Endothelial cell of umbilical vein (primary cell): ENCODE data around the gene MGAT5. TPM values are rescaled to one million over a fixed set of nuclear protein-coding genes. Genes with fewer than 3 reads are reported as not detected.

Source experiments
- BruUV-seq: library from RNA; stranded (reverse); fragments of 400-500 nt; replicated peaks from 2 replicates; lab custom pipeline; 2021; lab: Mats Ljungman, UMichigan
- CTCF ChIA-PET: fragments of 300-600, 350-600 bp; sonication (Branson Sonifier 250); formaldehyde crosslinking; loops from one replicate; lab custom pipeline; 2021; ENCODE audit warnings: antibody characterized with exemption, inconsistent platforms; lab: Charles Lee
- POLR2A ChIA-PET: fragments of 300-600, 350-600 bp; sonication (Branson Sonifier 250); formaldehyde crosslinking; loops from one replicate; lab custom pipeline; 2021; ENCODE audit warnings: antibody characterized with exemption, inconsistent platforms; lab: Charles Lee
- DNase-seq: peaks from one replicate; pipeline ENCODE4 v3.0.0-alpha.2; 2011; ENCODE audit warnings: low read depth, low spot score
- FAIRE-seq: peaks from 2 replicates; lab custom pipeline; 2011; peaks lifted over from hg19 to GRCh38; lab: Jason Lieb, UNC
- H2AFZ ChIP-seq: 2 replicates; pipeline ENCODE4 v1.6.0; 2012; ENCODE audit warnings: low read depth, low read length, control low read depth, inconsistent platforms
- H3K27ac ChIP-seq: 2 replicates; pipeline ENCODE4 v1.5.1; 2011; ENCODE audit warnings: low read depth, mild to moderate bottlenecking, control low read depth, low read length, moderate library complexity; ENCODE audit not compliant: insufficient read depth
- H3K27me3 ChIP-seq, 2 experiments: 2 replicates each; pipeline versions ENCODE4 v1.6.0 to v1.6.1; 2011; ENCODE audit warnings: low read length in 2 of 2, mixed read lengths in 1 of 2; ENCODE audit not compliant: control insufficient read depth in 2 of 2, insufficient read depth in 2 of 2
- H3K36me3 ChIP-seq, 2 experiments: 2 replicates in 1 of 2; 3 replicates in 1 of 2; pipeline ENCODE4 v1.5.1; 2011; ENCODE audit warnings: low read length in 2 of 2, mild to moderate bottlenecking in 1 of 2, moderate library complexity in 1 of 2; ENCODE audit not compliant: control insufficient read depth in 2 of 2, insufficient read depth in 2 of 2; ENCODE audit errors: extremely low read depth in 1 of 2
- H3K4me1 ChIP-seq: 3 replicates; pipeline ENCODE4 v1.5.1; 2011; ENCODE audit warnings: mild to moderate bottlenecking, low read length; ENCODE audit not compliant: control insufficient read depth, insufficient read depth; ENCODE audit errors: extremely low read depth
- H3K4me2 ChIP-seq: 2 replicates; pipeline ENCODE4 v1.6.1; 2011; ENCODE audit warnings: low read length, control low read depth, mixed read lengths; ENCODE audit not compliant: insufficient read depth
- H3K4me3 ChIP-seq, 3 experiments: fragments of 200-600 bp in 1 of 3; sonication (generic), shearing (Covaris generic) in 1 of 3; replicated peaks in 1 of 3; 2 replicates each; pipeline ENCODE4 v1.5.1; 2011 to 2016; ENCODE audit warnings: control low read depth in 3 of 3, low read length in 3 of 3, mild to moderate bottlenecking in 2 of 3, inconsistent platforms in 1 of 3, low read depth in 1 of 3, moderate library complexity in 1 of 3; ENCODE audit not compliant: insufficient read depth in 1 of 3
- H3K79me2 ChIP-seq: 2 replicates; pipeline ENCODE4 v1.6.0; 2012; ENCODE audit warnings: low read length, inconsistent platforms; ENCODE audit not compliant: control insufficient read depth, insufficient read depth
- H3K9ac ChIP-seq: replicated peaks from 2 replicates; pipeline ENCODE3; 2011; ENCODE audit warnings: low read length, control low read depth; ENCODE audit not compliant: insufficient read depth; ENCODE audit errors: extremely low read depth
- H3K9me1 ChIP-seq: replicated peaks from 3 replicates; pipeline ENCODE4 v1.6.0; 2011; ENCODE audit warnings: mild to moderate bottlenecking, low read length; ENCODE audit not compliant: control insufficient read depth, insufficient read depth; ENCODE audit errors: extremely low read depth
- H3K9me3 ChIP-seq: replicated peaks from 2 replicates; pipeline ENCODE4 v1.5.1; 2012; ENCODE audit warnings: low read length, inconsistent platforms; ENCODE audit not compliant: control insufficient read depth, insufficient read depth
- H4K20me1 ChIP-seq: replicated peaks from 2 replicates; pipeline ENCODE3; 2011; ENCODE audit warnings: mild to moderate bottlenecking, low read length; ENCODE audit not compliant: control insufficient read depth, insufficient read depth; ENCODE audit errors: extremely low read depth
- EZH2 ChIP-seq: IDR thresholded peaks from 2 replicates; pipeline ENCODE4 v1.6.1; 2012; ENCODE audit warnings: borderline replicate concordance, low read depth, mild to moderate bottlenecking, moderate library complexity, low read length, inconsistent platforms; ENCODE audit not compliant: severe bottlenecking
- FOS ChIP-seq: IDR thresholded peaks from 2 replicates; pipeline ENCODE4 v1.6.1; 2011; ENCODE audit warnings: mild to moderate bottlenecking, low read length, moderate library complexity, borderline replicate concordance; ENCODE audit not compliant: insufficient read depth
- GATA2 ChIP-seq: IDR thresholded peaks from 2 replicates; pipeline ENCODE4 v1.7.0; 2011; ENCODE audit warnings: low read depth, mild to moderate bottlenecking, moderate library complexity, mixed read lengths, low read length; ENCODE audit not compliant: insufficient read length, insufficient read depth
- JUN ChIP-seq: IDR thresholded peaks from 2 replicates; pipeline ENCODE4 v1.6.1; 2011; ENCODE audit warnings: borderline replicate concordance, low read depth; ENCODE audit not compliant: insufficient read length, insufficient read depth
- MYC ChIP-seq: IDR thresholded peaks from one replicate; pipeline ENCODE4 v1.6.1; 2011; ENCODE audit warnings: mild to moderate bottlenecking, low read depth, low read length
- POLR2A ChIP-seq: IDR thresholded peaks from 2 replicates; pipeline ENCODE4 v1.6.1; 2012; ENCODE audit warnings: low read depth, mild to moderate bottlenecking, control low read depth, low read length
- dilution Hi-C: fragments of 300-500 bp; cut with MboI; formaldehyde crosslinking; loops from one replicate; pipeline ENCODE4 v1.15.0; 2019; ENCODE audit warnings: low sequenced_read_pairs; ENCODE audit not compliant: extremely low pct_ligation_motif_present
- intact Hi-C: fragments of 100-400 bp; cut with micrococcal nuclease; formaldehyde crosslinking; loops from one replicate; pipeline ENCODE4 v1.10.0; 2022
- polyA plus RNA-seq, 4 experiments: library from polyadenylated mRNA; depleted of rRNA in 3 of 4; stranded (reverse) in 3 of 4; unstranded in 1 of 4; fragments of >200 nt; gene quantifications; 2 replicates each; pipeline versions ENCODE4 v1.2.1 to v1.2.3, GENCODE V29; 2011 to 2012; ENCODE audit warnings: missing spikeins in 1 of 4
- total RNA-seq: library from RNA; stranded (reverse); gene quantifications from 2 replicates; pipeline ENCODE4 v1.2.3, GENCODE V29; 2021
- TF ChIP-seq, protein P1 (sequence below): IDR thresholded peaks from 2 replicates; pipeline ENCODE4 v1.6.1; 2011; ENCODE audit not compliant: insufficient read depth, insufficient read length

MGAT5 gene
- total and polyA plus RNA-seq, 2 donors (not counting 3 experiments of a cell fraction or from before 2014, with no cell fraction given), result 17.7 to 84.1 TPM

GRCh38 chr2:134357814-134358213, 103.9 kb downstream of the MGAT5 start:
- Histone ChIP-seq H4K20me1 (no peaks in the 10 kb centered on the region), H3K4me1 (peaks cover 18% of the 10 kb centered on the region), H3K4me3 (no peak overlapping the region), H3K9me1 (no peaks in the 10 kb centered on the region), H3K4me2 (no peak overlapping the region), H3K27ac (no peak overlapping the region), H3K79me2 (no peaks in the 10 kb centered on the region), H3K36me3 (no peaks in the 10 kb centered on the region), H2AFZ (no peak overlapping the region), H3K9ac (no peak overlapping the region), H3K9me3 (no peaks in the 10 kb centered on the region), H3K27me3 (no peaks in the 10 kb centered on the region)
- FAIRE-seq, result no peak
- BruUV-seq, result no TSS peak
- POLR2A ChIA-PET, result no interaction called here
- TF ChIP-seq, protein P1, sequence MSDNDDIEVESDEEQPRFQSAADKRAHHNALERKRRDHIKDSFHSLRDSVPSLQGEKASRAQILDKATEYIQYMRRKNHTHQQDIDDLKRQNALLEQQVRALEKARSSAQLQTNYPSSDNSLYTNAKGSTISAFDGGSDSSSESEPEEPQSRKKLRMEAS, result no peak
- TF ChIP-seq FOS (no peak), POLR2A (no peak), EZH2 (no peak), MYC (no peak), GATA2 (no peak), JUN (no peak)
- no peak for DNase-seq
- dilution Hi-C loops (no loop called here), intact Hi-C loops (loop anchor here (5.0 kb wide), 1 partner anchor 111 kb away; no protein-coding TSS in a partner anchor)
- CTCF ChIA-PET, result interaction anchor here (1.2 kb wide), 1 partner anchor 20 kb away, joined by 3 read pairs; no protein-coding TSS in a partner anchor
